ENCODE data around the gene SRRM2.
A peak's percentile ranks its signal among the peaks of the same experiment; 100 is the strongest.

The SRRM2 gene

GRCh38 chr16:2782583-2783351 lies 30.3 kb downstream of the SRRM2 start:
- H3K27ac ChIP-seq = no peak overlapping the region

GRCh38 chr16:2783581-2784357 lies 31.3 kb downstream of the SRRM2 start:
- no peak overlapping the region for H3K27ac ChIP-seq
- no peak for TF ChIP-seq CTCF (conservative IDR thresholded peaks at IDR 0.05)

More at GRCh38 chr16:2782583-2783351, 30.3 kb downstream of the SRRM2 start:
- TF ChIP-seq CTCF (conservative IDR thresholded peaks at IDR 0.05) = no peak

- no peak for TF ChIP-seq CTCF (conservative IDR thresholded peaks at IDR 0.05)
- H3K27ac ChIP-seq = no peak overlapping the region
These were observed 32.1 kb downstream of the SRRM2 start for GRCh38 chr16:2784358-2785100.

- peak; percentile 33 for TF ChIP-seq CTCF (conservative IDR thresholded peaks at IDR 0.05)
- no peak overlapping the region for H3K27ac ChIP-seq
These were observed 32.9 kb downstream of the SRRM2 start for GRCh38 chr16:2785101-2785991.

- H3K27ac ChIP-seq = no peak overlapping the region
- no peak for TF ChIP-seq CTCF (conservative IDR thresholded peaks at IDR 0.05)
These were observed 33.8 kb downstream of the SRRM2 start for GRCh38 chr16:2786061-2786825.

- TF ChIP-seq CTCF (conservative IDR thresholded peaks at IDR 0.05) = no peak
These were observed 34.4 kb downstream of the SRRM2 start for GRCh38 chr16:2786826-2787151.

More at GRCh38 chr16:2786826-2787151, 34.4 kb downstream of the SRRM2 start:
- no peak overlapping the region for H3K27ac ChIP-seq

All from VCaP (cell line).